AG09319 (cell line): ENCODE results near the gene PRICKLE3.

Experiments used
- DNase-seq: peaks from one replicate; pipeline ENCODE4 v3.0.0-alpha.2; 2010; ENCODE audit warnings: low read depth; ENCODE audit errors: extremely low read depth
- CTCF ChIP-seq: IDR thresholded peaks from 2 replicates; pipeline ENCODE4 v1.5.1; 2011; ENCODE audit warnings: low read depth, mild to moderate bottlenecking, inconsistent platforms, low read length, moderate library complexity

Gene PRICKLE3

GRCh38 chrX:49206543-49206942 lies 20.4 kb upstream of the PRICKLE3 start:
- no peak for DNase-seq
- TF ChIP-seq CTCF, result no peak

- TF ChIP-seq CTCF, result no peak
- DNase-seq, result no peak
Observed at GRCh38 chrX:49205443-49205842, 19.3 kb upstream of the PRICKLE3 start.

GRCh38 chrX:49204709-49205108 lies 18.5 kb upstream of the PRICKLE3 start:
- no peak for DNase-seq
- TF ChIP-seq CTCF, result no peak

- DNase-seq, result no peak
- no peak for TF ChIP-seq CTCF
Observed at GRCh38 chrX:49204017-49204416, 17.8 kb upstream of the PRICKLE3 start.

GRCh38 chrX:49203536-49203935 lies 17.4 kb upstream of the PRICKLE3 start:
- no peak for DNase-seq
- TF ChIP-seq CTCF, result no peak

- TF ChIP-seq CTCF, result no peak
- no peak for DNase-seq
Observed at GRCh38 chrX:49202022-49202421, 15.8 kb upstream of the PRICKLE3 start.

- no peak for TF ChIP-seq CTCF
- DNase-seq, result peak; percentile 54
Observed at GRCh38 chrX:49199906-49200771, 14.0 kb upstream of the PRICKLE3 start, which contains the start of gene SYP. Gene SYP (minus strand): TSS chrX:49200193. CDS start chrX:49200186, 7 bp downstream.
